CD4-positive, alpha-beta memory T cell (primary cell): ENCODE data around the gene MGST3. TPM values are rescaled to one million over a fixed set of nuclear protein-coding genes. Genes with fewer than 3 reads are reported as not detected.
A peak's percentile ranks its signal among the peaks of the same experiment; 100 is the strongest.
"Not testable (repeated sequence)": the region's sequence is repeated elsewhere in the genome, so short reads cannot be mapped to it uniquely, and the experiment has no call there.

ENCODE experiments used
- CTCF ChIA-PET: fragments of 350-600 bp; sonication (Branson Sonifier 250); formaldehyde crosslinking; loops from one replicate; lab custom pipeline; 2021; ENCODE audit warnings: inconsistent platforms; ENCODE audit not compliant: partially characterized antibody; lab: Charles Lee
- POLR2A ChIA-PET: fragments of 350-600 bp; sonication (Branson Sonifier 250); formaldehyde crosslinking; loops from one replicate; lab custom pipeline; 2021; ENCODE audit not compliant: partially characterized antibody; lab: Charles Lee
- DNase-seq, 5 donors: peaks; one replicate each; pipeline versions ENCODE4 v3.0.0 to v3.0.0-alpha.2; 2020 to 2022; ENCODE audit warnings: mixed read lengths in 1 of 5
- H3K27ac ChIP-seq: one replicate; pipeline ENCODE4 v1.7.0; 2013; ENCODE audit warnings: low read depth, low read length
- H3K27me3 ChIP-seq: 2 replicates; pipeline ENCODE4 v1.7.0; 2013; ENCODE audit warnings: mild to moderate bottlenecking, low read length, moderate library complexity; ENCODE audit not compliant: insufficient read depth
- H3K36me3 ChIP-seq: 2 replicates; pipeline ENCODE4 v1.7.0; 2013; ENCODE audit warnings: mild to moderate bottlenecking, low read length, moderate library complexity; ENCODE audit not compliant: insufficient read depth
- H3K4me1 ChIP-seq: 2 replicates; pipeline ENCODE4 v1.7.0; 2013; ENCODE audit warnings: mild to moderate bottlenecking, low read length, moderate library complexity; ENCODE audit not compliant: insufficient read depth
- H3K4me3 ChIP-seq, 2 donors: one replicate each; pipeline ENCODE4 v1.7.0; 2013; ENCODE audit warnings: low read length in 2 of 2, mild to moderate bottlenecking in 1 of 2
- H3K9me3 ChIP-seq, 2 donors: one replicate each; pipeline ENCODE4 v1.7.0; 2013; ENCODE audit warnings: low read length in 2 of 2, control low read depth in 1 of 2; ENCODE audit not compliant: control insufficient read depth in 1 of 2
- H3K27ac Mint-ChIP-seq, 7 donors: one replicate each; pipeline ENCODE4 v1.8.0; 2020 to 2021; ENCODE audit warnings: mixed read lengths in 7 of 7, mild to moderate bottlenecking in 6 of 7, inconsistent platforms in 3 of 7, moderate library complexity in 3 of 7
- H3K27me3 Mint-ChIP-seq, 2 donors: one replicate each; pipeline ENCODE4 v1.8.0; 2020 to 2021; ENCODE audit warnings: mixed read lengths in 2 of 2
- H3K36me3 Mint-ChIP-seq, 2 donors: one replicate each; pipeline ENCODE4 v1.8.0; 2020 to 2021; ENCODE audit warnings: mixed read lengths in 2 of 2, inconsistent platforms in 1 of 2, mild to moderate bottlenecking in 1 of 2
- H3K4me1 Mint-ChIP-seq, 4 donors: one replicate each; pipeline ENCODE4 v1.8.0; 2020 to 2021; ENCODE audit warnings: mixed read lengths in 4 of 4, mild to moderate bottlenecking in 1 of 4
- H3K4me3 Mint-ChIP-seq, 8 donors: one replicate each; pipeline ENCODE4 v1.8.0; 2020 to 2021; ENCODE audit warnings: mixed read lengths in 8 of 8, mild to moderate bottlenecking in 7 of 8, moderate library complexity in 6 of 8, inconsistent platforms in 3 of 8
- H3K9me3 Mint-ChIP-seq, 8 donors: one replicate each; pipeline ENCODE4 v1.8.0; 2020 to 2021; ENCODE audit warnings: mixed read lengths in 8 of 8, mild to moderate bottlenecking in 5 of 8, inconsistent platforms in 3 of 8, moderate library complexity in 1 of 8
- intact Hi-C: fragments of 100-400 bp; cut with micrococcal nuclease; formaldehyde crosslinking; loops from one replicate; pipeline ENCODE4 v1.15.1; 2023
- polyA plus RNA-seq, 2 donors: library from polyadenylated mRNA; unstranded; fragments of 300-500 nt; fragmentation: Illumina TruSeq; gene quantifications; one replicate each; pipeline ENCODE4 v1.2.3, GENCODE V29; 2021
- total RNA-seq, 2 experiments: library from RNA; stranded (reverse); gene quantifications; one replicate each; pipeline ENCODE4 v1.2.3, GENCODE V29; 2021

MGST3 gene
- total and polyA plus RNA-seq, 4 experiments from 2014 or later, result 67.6 to 176 (median 123) TPM

GRCh38 chr1:165648919-165649572 is 18.0 kb downstream of the MGST3 start:
- H3K36me3 Mint-ChIP-seq, result peaks cover 16 to 35% of the 10 kb centered on the region in 2 donors
- no peaks in the 10 kb centered on the region for H3K27me3 Mint-ChIP-seq
- ChIA-PET CTCF (no interaction called here), POLR2A (no interaction called here)
- Histone ChIP-seq H3K27me3 (no peaks in the 10 kb centered on the region), H3K4me1 (peaks cover 22% of the 10 kb centered on the region), H3K36me3 (peaks cover 27% of the 10 kb centered on the region), H3K9me3 (no peaks in the 10 kb centered on the region), H3K4me3 (no peak overlapping the region), H3K27ac (no peak overlapping the region)
- H3K27ac Mint-ChIP-seq, result peak overlapping the region in 1 of 7 donors; percentile 50
- DNase-seq, result no peak
- no peak overlapping the region for H3K4me3 Mint-ChIP-seq
- H3K9me3 Mint-ChIP-seq, result no peaks in the 10 kb centered on the region
- intact Hi-C loops, result no loop called here
- H3K4me1 Mint-ChIP-seq, result peaks cover 18 to 33% (median 24%) of the 10 kb centered on the region in 4 donors

- no peaks in the 10 kb centered on the region for H3K27me3 Mint-ChIP-seq
- Histone ChIP-seq H3K27ac (no peak overlapping the region), H3K36me3 (peaks cover 37% of the 10 kb centered on the region), H3K4me1 (peaks cover 12% of the 10 kb centered on the region), H3K27me3 (no peaks in the 10 kb centered on the region), H3K4me3 (no peak overlapping the region), H3K9me3 (no peaks in the 10 kb centered on the region)
- peaks cover 26 to 50% of the 10 kb centered on the region in 2 donors for H3K36me3 Mint-ChIP-seq
- intact Hi-C loops, result no loop called here
- CTCF ChIA-PET, result no interaction called here
- H3K27ac Mint-ChIP-seq, result no peak overlapping the region
- no peaks in the 10 kb centered on the region for H3K9me3 Mint-ChIP-seq
- H3K4me3 Mint-ChIP-seq, result no peak overlapping the region
- POLR2A ChIA-PET, result interaction anchor here (0.6 kb wide), 1 partner anchor 55 kb away, joined by 3 read pairs; no protein-coding TSS in a partner anchor
- peaks cover 9 to 20% (median 14%) of the 10 kb centered on the region in 4 donors for H3K4me1 Mint-ChIP-seq
- no peak for DNase-seq
Observed at GRCh38 chr1:165650981-165651625, 20.1 kb downstream of the MGST3 start.

GRCh38 chr1:165658766-165659580 is 27.9 kb downstream of the MGST3 start:
- H3K36me3 Mint-ChIP-seq, result peaks cover 34 to 71% of the 10 kb centered on the region in 2 donors
- ChIA-PET CTCF (interaction anchor here (1.1 kb wide), 2 partner anchors 70 to 213 kb away, joined by 3 read pairs; no protein-coding TSS in a partner anchor), POLR2A (interaction anchor here (0.6 to 2.4 kb wide), 3 partner anchors 12 to 29 kb away, joined by 3 to 6 read pairs (median 3); no protein-coding TSS in a partner anchor)
- intact Hi-C loops, H3K27me3 ChIP-seq, H3K9me3 Mint-ChIP-seq, H3K4me3 Mint-ChIP-seq, H3K4me1 Mint-ChIP-seq, H3K27me3 Mint-ChIP-seq, DNase-seq, H3K4me3 ChIP-seq, H3K9me3 ChIP-seq, H3K27ac ChIP-seq, H3K4me1 ChIP-seq: not testable (repeated sequence)
- H3K27ac Mint-ChIP-seq, result peak overlapping the region in 4 of 7 donors; percentile 4 to 68 (median 48)
- H3K36me3 ChIP-seq, result peaks cover 38% of the 10 kb centered on the region

GRCh38 chr1:165659581-165659895 is 28.5 kb downstream of the MGST3 start:
- Histone ChIP-seq H3K9me3 (no peaks in the 10 kb centered on the region), H3K36me3 (peaks cover 40% of the 10 kb centered on the region), H3K27me3 (no peaks in the 10 kb centered on the region), H3K4me1 (no peaks in the 10 kb centered on the region), H3K4me3 (no peak overlapping the region), H3K27ac (no peak overlapping the region)
- CTCF ChIA-PET, result no interaction called here
- Mint-ChIP-seq H3K4me1 (no peaks in the 10 kb centered on the region), H3K9me3 (no peaks in the 10 kb centered on the region), H3K27ac (peak overlapping the region in 4 of 7 donors; percentile 4 to 68 (median 48)), H3K27me3 (no peaks in the 10 kb centered on the region), H3K4me3 (no peak overlapping the region), H3K36me3 (peaks cover 32 to 72% of the 10 kb centered on the region in 2 donors)
- intact Hi-C loops, result no loop called here
- POLR2A ChIA-PET, result interaction anchor here (0.6 to 2.4 kb wide), 2 partner anchors 12 to 30 kb away, joined by 3 to 6 read pairs; no protein-coding TSS in a partner anchor
- DNase-seq, result no peak

- H3K36me3 ChIP-seq, result peaks cover 43% of the 10 kb centered on the region
- H3K27me3 Mint-ChIP-seq, result no peaks in the 10 kb centered on the region
- no peak overlapping the region for H3K4me3 Mint-ChIP-seq
- H3K27ac Mint-ChIP-seq, result peak overlapping the region in 5 of 7 donors; percentile 11 to 54 (median 34)
- CTCF ChIA-PET, result no interaction called here
- H3K4me1 Mint-ChIP-seq, result peaks cover 0 to 4% (median 0%) of the 10 kb centered on the region in 4 donors
- POLR2A ChIA-PET, result interaction anchor here (1.6 kb wide), 1 partner anchor 31 kb away, joined by 4 read pairs; the partner anchor contains the start of gene MGST3
- intact Hi-C loops, result no loop called here
- H3K4me3 ChIP-seq, result no peak overlapping the region
- no peak for DNase-seq
- H3K27ac ChIP-seq, result no peak overlapping the region
- peaks cover 46 to 78% of the 10 kb centered on the region in 2 donors for H3K36me3 Mint-ChIP-seq
- H3K9me3 Mint-ChIP-seq, result no peaks in the 10 kb centered on the region
- no peaks in the 10 kb centered on the region for H3K9me3 ChIP-seq
- no peaks in the 10 kb centered on the region for H3K4me1 ChIP-seq
- no peaks in the 10 kb centered on the region for H3K27me3 ChIP-seq
Observed at GRCh38 chr1:165661703-165662102, 30.7 kb downstream of the MGST3 start.

GRCh38 chr1:165662186-165662585 is 31.2 kb downstream of the MGST3 start:
- Mint-ChIP-seq H3K27me3 (no peaks in the 10 kb centered on the region), H3K4me1 (peaks cover 0 to 4% (median 0%) of the 10 kb centered on the region in 4 donors), H3K27ac (peak overlapping the region in 5 of 7 donors; percentile 4 to 54 (median 25)), H3K9me3 (no peaks in the 10 kb centered on the region), H3K4me3 (peak overlapping the region in 1 of 8 donors; percentile 49), H3K36me3 (peaks cover 51 to 82% of the 10 kb centered on the region in 2 donors)
- Histone ChIP-seq H3K4me1 (no peaks in the 10 kb centered on the region), H3K36me3 (peaks cover 47% of the 10 kb centered on the region), H3K4me3 (no peak overlapping the region), H3K9me3 (no peaks in the 10 kb centered on the region), H3K27ac (no peak overlapping the region), H3K27me3 (no peaks in the 10 kb centered on the region)
- ChIA-PET CTCF (no interaction called here), POLR2A (interaction anchor here (1.5 to 1.6 kb wide), 2 partner anchors 8 to 31 kb away, joined by 3 to 4 read pairs; partner anchors contain the start of gene MGST3)
- intact Hi-C loops, result no loop called here
- DNase-seq, result no peak
